ENCODE measurements around the gene LYSMD4.

LYSMD4 gene

GRCh38 chr15:99712415-99712814 is 20.8 kb downstream of the LYSMD4 start:
- TF ChIP-seq POLR2A (IDR thresholded peaks at IDR 0.05; ENCODE audit: extremely low read depth, insufficient read length) = no peak
- TF ChIP-seq MYC (IDR thresholded peaks at IDR 0.05; ENCODE audit: low read depth, low read length) = no peak
- TF ChIP-seq CTCF (IDR thresholded peaks at IDR 0.05; ENCODE audit: low read depth, low read length) = no peak
- no peak for TF ChIP-seq MAX (IDR thresholded peaks at IDR 0.05; ENCODE audit: low read depth, low read length)
- H3K4me3 ChIP-seq (ENCODE audit: low read depth, low read length) = no peak overlapping the region
- no peak for DNase-seq (ENCODE audit: low read depth)

GRCh38 chr15:99711625-99712024 is 21.6 kb downstream of the LYSMD4 start:
- DNase-seq (ENCODE audit: low read depth) = no peak
- no peak overlapping the region for H3K4me3 ChIP-seq (ENCODE audit: low read depth, low read length)
- TF ChIP-seq MAX (IDR thresholded peaks at IDR 0.05; ENCODE audit: low read depth, low read length) = no peak
- TF ChIP-seq CTCF (IDR thresholded peaks at IDR 0.05; ENCODE audit: low read depth, low read length) = no peak
- TF ChIP-seq MYC (IDR thresholded peaks at IDR 0.05; ENCODE audit: low read depth, low read length) = no peak
- TF ChIP-seq POLR2A (IDR thresholded peaks at IDR 0.05; ENCODE audit: extremely low read depth, insufficient read length) = no peak

- DNase-seq (ENCODE audit: low read depth) = no peak
- no peak overlapping the region for H3K4me3 ChIP-seq (ENCODE audit: low read depth, low read length)
- TF ChIP-seq POLR2A (IDR thresholded peaks at IDR 0.05; ENCODE audit: extremely low read depth, insufficient read length) (no peak), MAX (IDR thresholded peaks at IDR 0.05; ENCODE audit: low read depth, low read length) (no peak), CTCF (IDR thresholded peaks at IDR 0.05; ENCODE audit: low read depth, low read length) (no peak), MYC (IDR thresholded peaks at IDR 0.05; ENCODE audit: low read depth, low read length) (no peak)
Measured at GRCh38 chr15:99709243-99709986, 23.8 kb downstream of the LYSMD4 start.

GRCh38 chr15:99708563-99708962 is 24.7 kb downstream of the LYSMD4 start:
- TF ChIP-seq CTCF (IDR thresholded peaks at IDR 0.05; ENCODE audit: low read depth, low read length) (no peak), POLR2A (IDR thresholded peaks at IDR 0.05; ENCODE audit: extremely low read depth, insufficient read length) (no peak), MAX (IDR thresholded peaks at IDR 0.05; ENCODE audit: low read depth, low read length) (no peak), MYC (IDR thresholded peaks at IDR 0.05; ENCODE audit: low read depth, low read length) (no peak)
- peak; percentile 56 for DNase-seq (ENCODE audit: low read depth)
- no peak overlapping the region for H3K4me3 ChIP-seq (ENCODE audit: low read depth, low read length)

GRCh38 chr15:99707473-99708270 is 25.6 kb downstream of the LYSMD4 start:
- TF ChIP-seq MAX (IDR thresholded peaks at IDR 0.05; ENCODE audit: low read depth, low read length) = no peak
- DNase-seq (ENCODE audit: low read depth) = no peak
- no peak overlapping the region for H3K4me3 ChIP-seq (ENCODE audit: low read depth, low read length)
